Naive B cell (primary cell): Measurements from ENCODE around the gene SLC1A6. TPM values are rescaled to one million over a fixed set of nuclear protein-coding genes. Genes with fewer than 3 reads are reported as not detected.
"Not testable (repeated sequence)": the region's sequence is repeated elsewhere in the genome, so short reads cannot be mapped to it uniquely, and the experiment has no call there.

Source experiments
- ATAC-seq, 2 donors: fragments of 150-1000 bp; cut with Tn5 transposase; 2 replicates each; pipeline ENCODE4 v1.10.0; 2021; ENCODE audit warnings: low read depth in 2 of 2, mild to moderate bottlenecking in 2 of 2, moderate library complexity in 2 of 2
- DNase-seq: peaks from one replicate; pipeline ENCODE4 v3.0.0; 2022
- H3K27ac Mint-ChIP-seq, 6 donors: one replicate each; pipeline ENCODE4 v1.8.0; 2020 to 2022; ENCODE audit warnings: mild to moderate bottlenecking in 6 of 6, mixed read lengths in 6 of 6, moderate library complexity in 5 of 6, inconsistent platforms in 2 of 6
- H3K27me3 Mint-ChIP-seq, 3 donors: one replicate each; pipeline ENCODE4 v1.8.0; 2021 to 2022; ENCODE audit warnings: mixed read lengths in 3 of 3, mild to moderate bottlenecking in 1 of 3
- H3K36me3 Mint-ChIP-seq, 2 donors: one replicate each; pipeline ENCODE4 v1.8.0; 2020 to 2022; ENCODE audit warnings: mixed read lengths in 2 of 2, inconsistent platforms in 1 of 2, mild to moderate bottlenecking in 1 of 2
- H3K4me1 Mint-ChIP-seq, 3 donors: one replicate each; pipeline ENCODE4 v1.8.0; 2020 to 2022; ENCODE audit warnings: mixed read lengths in 3 of 3, inconsistent platforms in 1 of 3, mild to moderate bottlenecking in 1 of 3, moderate library complexity in 1 of 3
- H3K4me3 Mint-ChIP-seq, 8 donors: one replicate each; pipeline ENCODE4 v1.8.0; 2020 to 2022; ENCODE audit warnings: mild to moderate bottlenecking in 8 of 8, mixed read lengths in 8 of 8, moderate library complexity in 8 of 8, inconsistent platforms in 2 of 8
- H3K9me3 Mint-ChIP-seq, 7 donors: one replicate each; pipeline ENCODE4 v1.8.0; 2020 to 2022; ENCODE audit warnings: mixed read lengths in 7 of 7, mild to moderate bottlenecking in 5 of 7, inconsistent platforms in 2 of 7, moderate library complexity in 1 of 7
- polyA plus RNA-seq, 6 donors: library from polyadenylated mRNA; unstranded; fragments of 300-500 nt; fragmentation: Illumina TruSeq; gene quantifications; one replicate each; pipeline ENCODE4 v1.2.3, GENCODE V29; 2021; ENCODE audit warnings: low read depth in 6 of 6

Gene SLC1A6
- under 1 TPM in 2 of 6 donors, not detected in 4; 0.18 to 0.84 TPM for polyA plus RNA-seq

DNA sequence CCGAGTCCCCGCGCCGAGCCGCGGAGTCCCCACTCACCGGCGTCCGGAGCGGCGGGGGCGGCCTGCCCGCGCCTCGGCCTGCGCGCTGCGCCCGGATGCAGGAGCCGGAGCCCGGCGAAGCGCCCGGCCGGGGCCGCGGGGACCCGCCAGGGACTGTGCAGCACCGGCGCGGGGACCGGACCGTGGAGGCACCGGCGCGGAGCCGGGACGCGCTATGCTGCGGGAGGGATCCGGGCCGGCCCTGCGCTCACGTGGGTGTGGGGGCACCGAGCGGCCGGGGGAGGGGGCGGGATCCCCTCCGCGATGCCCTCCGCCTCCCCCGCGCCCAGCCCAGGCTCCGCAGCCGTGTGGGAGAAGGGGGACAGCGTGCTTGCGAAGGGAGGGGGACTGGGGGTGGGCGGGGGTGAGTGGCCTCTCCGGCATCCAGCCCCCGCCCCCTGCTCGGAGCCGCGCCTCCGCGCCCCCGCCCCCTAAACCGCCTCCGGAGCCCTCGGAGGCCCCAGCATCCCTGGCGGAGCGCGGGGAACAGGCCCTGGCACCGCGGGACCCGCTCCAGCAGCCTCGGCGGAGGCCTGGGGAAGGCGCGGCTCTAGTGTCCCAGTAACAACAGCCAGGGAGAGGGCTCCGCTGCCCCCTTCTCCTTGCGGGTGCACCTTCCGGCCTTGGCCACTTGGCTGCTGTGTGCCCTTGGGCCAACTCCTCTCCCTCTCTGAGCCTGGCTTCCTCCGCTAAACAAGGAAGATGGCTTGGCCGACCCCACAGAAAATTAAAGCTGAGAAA, at the start of gene SLC1A6:
TSS of gene SLC1A6 (minus strand) at position 389 of the 780 bp plus-strand sequence. CDS start 6,954 bp downstream, outside the sequence.
- H3K4me1 Mint-ChIP-seq, result peaks cover 8 to 16% (median 8%) of the 10 kb centered on the region in 3 donors
- peak; percentile 37 to 46 for ATAC-seq
- peak within 1 kb of the TSS in 2 of 6 donors; percentile 49 to 60 for H3K27ac Mint-ChIP-seq
- peaks cover 38 to 54% (median 49%) of the 10 kb centered on the region in 3 donors for H3K27me3 Mint-ChIP-seq
- DNase-seq, result no peak
- H3K9me3 Mint-ChIP-seq, result no peaks in the 10 kb centered on the region
- H3K4me3 Mint-ChIP-seq, result peak within 1 kb of the TSS; percentile 67 to 87 (median 81)
- peaks cover 0 to 8% of the 10 kb centered on the region in 2 donors for H3K36me3 Mint-ChIP-seq

DNA sequence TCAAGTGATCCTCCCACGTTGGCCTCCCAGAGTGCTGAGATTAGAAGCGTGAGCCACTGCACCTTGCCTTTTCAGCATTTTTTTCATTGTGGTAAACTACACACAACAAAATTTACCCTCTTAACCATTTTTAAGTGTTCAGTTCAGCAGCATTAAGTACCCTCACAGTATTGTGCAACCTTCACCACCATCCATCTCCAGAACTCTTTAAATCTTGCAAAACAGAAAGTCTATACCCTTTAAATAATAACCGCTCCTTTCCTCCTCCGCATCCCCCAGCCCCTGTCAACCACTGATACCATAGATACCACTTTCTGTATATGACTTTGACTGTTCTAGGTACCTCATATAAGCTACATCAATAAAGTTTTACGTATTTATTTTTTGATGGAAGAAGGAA, 48.8 kb upstream of the SLC1A6 start:
- H3K4me3 Mint-ChIP-seq, result no peak overlapping the region
- H3K4me1 Mint-ChIP-seq, result peaks cover 0 to 10% (median 9%) of the 10 kb centered on the region in 3 donors
- ATAC-seq (no peak), DNase-seq (no peak)
- no peaks in the 10 kb centered on the region for H3K36me3 Mint-ChIP-seq
- no peak overlapping the region for H3K27ac Mint-ChIP-seq
- peaks cover 0 to 6% (median 0%) of the 10 kb centered on the region in 7 donors for H3K9me3 Mint-ChIP-seq
- H3K27me3 Mint-ChIP-seq, result peaks cover 8 to 12% (median 12%) of the 10 kb centered on the region in 3 donors

DNA sequence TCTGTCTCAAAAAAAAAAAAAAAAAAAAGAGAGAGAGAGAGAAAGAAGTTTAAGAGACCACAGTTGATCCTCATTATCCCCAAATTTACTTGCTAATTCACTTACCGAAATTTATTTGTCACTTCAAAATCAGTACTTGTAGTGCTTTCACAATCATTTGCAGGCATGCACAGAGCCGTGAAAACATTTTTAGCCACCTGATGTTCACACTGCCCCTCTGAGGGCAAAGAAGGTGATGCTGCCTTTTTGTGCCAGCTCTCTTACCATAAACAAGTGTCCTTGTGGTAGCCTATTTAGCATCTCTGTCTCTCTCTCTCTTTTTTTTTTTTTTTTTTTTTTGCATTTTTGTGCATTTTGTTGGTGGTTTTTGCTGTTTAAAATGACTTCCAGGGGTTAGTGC, 45.6 kb upstream of the SLC1A6 start:
- H3K27ac Mint-ChIP-seq, result no peak overlapping the region
- DNase-seq (peak; percentile 3), ATAC-seq (peak in 1 of 2 donors; percentile 66)
- H3K27me3 Mint-ChIP-seq, result peaks cover 7 to 23% (median 21%) of the 10 kb centered on the region in 3 donors
- no peaks in the 10 kb centered on the region for H3K36me3 Mint-ChIP-seq
- H3K4me1 Mint-ChIP-seq, result peaks cover 0 to 10% (median 9%) of the 10 kb centered on the region in 3 donors
- H3K4me3 Mint-ChIP-seq, result no peak overlapping the region
- no peaks in the 10 kb centered on the region for H3K9me3 Mint-ChIP-seq

DNA sequence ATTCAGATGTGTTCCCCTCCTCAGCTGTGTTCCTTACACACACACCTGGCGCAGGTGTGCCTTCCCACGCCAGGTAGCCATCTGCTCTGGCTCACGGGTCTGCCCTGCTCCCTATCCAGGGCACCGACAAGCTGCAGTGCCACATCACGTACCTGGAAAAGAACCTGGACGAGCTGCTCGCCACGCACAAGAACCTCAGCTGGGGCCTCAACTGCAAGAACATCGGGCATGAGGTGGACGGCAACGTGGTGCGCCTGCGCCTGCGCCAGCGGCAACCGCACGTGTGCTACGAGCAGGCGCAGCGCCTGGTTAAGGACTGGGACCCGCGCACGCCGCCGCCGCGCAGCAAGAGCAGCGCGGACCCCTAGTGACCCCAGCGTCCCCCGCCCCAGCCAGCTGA, 43.1 kb upstream of the SLC1A6 start:
- H3K27ac Mint-ChIP-seq, result no peak overlapping the region
- no peaks in the 10 kb centered on the region for H3K36me3 Mint-ChIP-seq
- peaks cover 12 to 31% (median 30%) of the 10 kb centered on the region in 3 donors for H3K27me3 Mint-ChIP-seq
- ATAC-seq (no peak), DNase-seq (no peak)
- H3K4me3 Mint-ChIP-seq, result no peak overlapping the region
- peaks cover 0 to 10% (median 9%) of the 10 kb centered on the region in 3 donors for H3K4me1 Mint-ChIP-seq
- no peaks in the 10 kb centered on the region for H3K9me3 Mint-ChIP-seq

DNA sequence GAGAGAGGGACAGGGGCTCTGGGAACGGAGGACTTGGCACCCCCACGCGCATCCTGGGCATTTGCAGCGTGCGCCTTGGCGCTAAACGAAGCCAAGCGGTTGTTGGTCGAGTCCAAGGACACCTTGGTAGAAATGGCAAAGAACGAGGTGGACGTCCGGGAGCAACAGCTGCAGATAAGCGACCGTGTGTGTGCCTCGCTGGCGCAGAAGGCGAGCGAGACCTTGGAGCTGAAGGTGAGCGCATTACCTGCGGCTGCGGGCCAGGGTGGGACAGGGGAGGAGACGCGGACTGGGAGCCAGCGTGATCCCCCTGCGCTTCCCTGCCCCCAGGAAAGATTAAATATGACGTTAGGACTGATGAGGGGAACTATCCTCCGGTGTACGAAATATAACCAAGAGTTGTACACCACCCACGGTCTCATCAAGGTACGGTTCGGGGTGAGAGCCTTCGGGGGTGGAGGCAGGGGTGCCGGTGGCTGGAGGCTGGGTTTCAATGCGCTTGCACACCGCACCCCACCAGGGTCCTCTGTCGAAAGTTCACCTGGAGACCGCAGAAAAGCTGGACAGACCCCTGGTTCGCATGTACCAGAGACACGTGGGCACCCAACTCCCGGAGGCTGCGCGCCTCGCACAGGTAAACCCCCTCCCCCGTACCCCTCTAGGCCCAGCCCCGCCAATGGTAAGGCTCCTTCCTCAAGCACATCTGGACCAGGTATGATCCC, 41.8 kb upstream of the SLC1A6 start:
- H3K4me3 Mint-ChIP-seq, result no peak overlapping the region
- DNase-seq, result no peak

DNA sequence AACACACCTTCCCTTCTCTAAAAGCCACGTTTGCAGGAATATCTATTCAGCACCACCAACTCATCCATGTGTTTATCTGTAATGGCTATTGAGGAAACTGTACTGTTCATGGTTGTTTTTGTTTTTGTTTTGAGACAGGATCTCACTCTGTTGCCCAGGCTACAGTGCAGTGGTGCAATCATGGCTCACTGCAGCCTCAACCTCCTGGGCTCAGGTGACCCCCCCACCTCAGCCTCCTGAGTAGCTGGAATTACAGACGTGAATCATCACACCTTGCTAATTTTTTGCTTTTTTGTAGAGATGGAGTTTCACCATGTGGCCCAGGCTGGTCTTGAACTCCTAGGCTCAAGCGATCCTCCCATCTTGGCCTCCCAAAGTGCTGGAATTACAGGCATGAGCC, 39.2 kb upstream of the SLC1A6 start:
- H3K36me3 Mint-ChIP-seq, H3K27ac Mint-ChIP-seq, DNase-seq, H3K4me1 Mint-ChIP-seq, ATAC-seq, H3K4me3 Mint-ChIP-seq, H3K9me3 Mint-ChIP-seq: not testable (repeated sequence)
- peaks cover 28 to 57% (median 53%) of the 10 kb centered on the region in 3 donors for H3K27me3 Mint-ChIP-seq

More for the DNA sequence above, 41.8 kb upstream of the SLC1A6 start:
- H3K27me3 Mint-ChIP-seq, result peaks cover 14 to 37% (median 37%) of the 10 kb centered on the region in 3 donors
- H3K36me3 Mint-ChIP-seq, result no peaks in the 10 kb centered on the region
- no peaks in the 10 kb centered on the region for H3K9me3 Mint-ChIP-seq
- peak overlapping the region in 1 of 6 donors; percentile 77 for H3K27ac Mint-ChIP-seq
- ATAC-seq, result no peak
- H3K4me1 Mint-ChIP-seq, result peaks cover 0 to 10% (median 9%) of the 10 kb centered on the region in 3 donors

DNA sequence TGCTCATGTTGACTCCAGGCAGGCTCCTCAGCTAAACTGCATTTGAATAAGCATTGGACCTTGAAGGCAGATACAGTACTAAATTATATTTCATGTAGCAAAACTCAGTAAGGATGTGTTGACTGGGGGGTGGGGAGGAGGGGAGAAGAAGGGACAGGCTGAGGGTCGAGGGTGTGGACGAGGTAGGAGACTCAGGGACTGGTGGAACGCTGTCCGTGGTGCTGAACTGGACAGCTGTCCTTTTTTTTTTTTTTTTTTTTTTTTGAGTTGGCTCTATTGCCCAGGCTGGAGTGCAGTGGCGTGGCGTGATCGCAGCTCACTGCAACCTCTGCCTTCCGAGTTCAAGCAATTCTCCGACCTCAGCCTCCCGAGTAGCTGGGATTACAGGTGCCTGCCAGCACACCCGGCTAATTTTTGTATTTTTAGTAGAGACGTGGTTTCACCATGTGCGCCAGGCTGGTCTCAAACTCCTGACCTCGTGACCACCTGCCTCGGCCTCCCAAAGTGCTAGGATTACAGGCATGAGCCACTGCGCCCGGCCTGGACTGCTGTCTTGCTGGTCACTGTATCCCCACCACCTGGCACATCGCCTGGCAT, 36.4 kb upstream of the SLC1A6 start:
- Mint-ChIP-seq H3K9me3 (peaks cover 0 to 9% (median 0%) of the 10 kb centered on the region in 7 donors), H3K4me1 (no peaks in the 10 kb centered on the region), H3K4me3 (no peak overlapping the region), H3K27ac (no peak overlapping the region), H3K27me3 (peaks cover 44 to 71% (median 68%) of the 10 kb centered on the region in 3 donors), H3K36me3 (no peaks in the 10 kb centered on the region)
- ATAC-seq, result no peak
- no peak for DNase-seq

DNA sequence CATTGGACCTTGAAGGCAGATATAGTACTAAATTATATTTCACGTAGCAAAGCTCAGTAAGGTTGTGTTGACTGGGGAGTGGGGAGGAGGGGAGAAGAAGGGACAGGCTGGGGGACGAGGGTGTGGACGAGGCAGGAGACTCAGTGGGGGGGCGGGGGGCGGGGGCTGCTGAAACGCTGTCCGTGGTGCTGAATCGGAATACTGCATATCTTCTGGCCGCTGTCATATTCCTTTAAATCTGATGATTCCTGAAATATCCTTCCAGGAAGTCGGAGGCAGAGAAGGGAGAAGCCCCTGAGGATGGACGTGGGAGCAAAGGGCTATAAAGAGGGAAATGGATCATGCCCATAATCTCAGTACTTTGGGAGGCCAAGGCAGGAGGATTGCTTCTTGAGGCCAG, 34.9 kb upstream of the SLC1A6 start:
- no peak overlapping the region for H3K27ac Mint-ChIP-seq
- H3K4me3 Mint-ChIP-seq, result no peak overlapping the region
- ATAC-seq (no peak), DNase-seq (no peak)
- peaks cover 44 to 77% (median 72%) of the 10 kb centered on the region in 3 donors for H3K27me3 Mint-ChIP-seq
- peaks cover 0 to 10% (median 0%) of the 10 kb centered on the region in 3 donors for H3K4me1 Mint-ChIP-seq
- no peaks in the 10 kb centered on the region for H3K36me3 Mint-ChIP-seq
- H3K9me3 Mint-ChIP-seq, result peaks cover 0 to 9% (median 0%) of the 10 kb centered on the region in 7 donors

DNA sequence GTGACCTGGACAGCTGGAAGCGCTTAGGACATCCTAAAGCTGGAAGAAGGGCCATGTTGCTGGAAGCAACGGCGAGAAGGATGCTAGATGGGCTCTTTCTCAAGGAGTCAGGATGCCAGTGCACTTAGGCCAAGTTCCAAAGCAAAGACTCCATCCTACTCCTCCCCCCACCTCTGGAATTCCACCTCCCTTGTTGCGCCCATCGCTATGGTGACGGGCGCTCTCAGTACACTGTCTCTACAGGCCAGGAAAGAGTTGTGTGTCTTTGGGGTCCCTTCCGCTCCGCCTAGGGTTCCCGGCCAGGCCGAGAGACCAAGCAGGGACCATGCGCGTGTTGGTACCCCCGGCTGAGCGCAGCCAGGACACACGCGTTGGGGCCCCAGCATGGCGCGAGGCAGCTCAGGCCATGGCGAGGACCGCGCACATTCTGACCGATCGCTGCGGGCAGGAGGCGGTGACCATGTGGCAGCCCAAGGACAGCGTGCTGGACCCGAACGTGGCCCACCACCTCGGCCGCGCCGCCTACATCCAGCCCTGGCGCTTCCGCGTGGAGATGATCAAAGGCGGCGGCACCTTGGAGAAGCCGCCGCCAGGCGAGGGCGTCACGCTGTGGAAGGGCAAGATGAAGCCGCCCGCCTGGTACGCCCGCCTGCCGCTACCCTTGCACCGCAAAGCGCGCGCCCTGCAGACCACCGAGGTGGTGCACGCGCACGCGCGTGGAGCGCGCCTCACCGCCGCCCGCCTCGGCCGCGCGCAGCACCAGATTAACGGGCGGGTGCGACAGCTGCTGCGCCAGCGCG, 31.0 kb upstream of the SLC1A6 start:
- no peak for DNase-seq
- ATAC-seq, result no peak
- H3K27ac Mint-ChIP-seq, result no peak overlapping the region
- H3K4me1 Mint-ChIP-seq, result peaks cover 0 to 10% (median 4%) of the 10 kb centered on the region in 3 donors
- H3K4me3 Mint-ChIP-seq, result peak overlapping the region in 2 of 8 donors; percentile 12 to 15
- peaks cover 0 to 9% (median 2%) of the 10 kb centered on the region in 7 donors for H3K9me3 Mint-ChIP-seq
- no peaks in the 10 kb centered on the region for H3K36me3 Mint-ChIP-seq
- peaks cover 40 to 78% (median 68%) of the 10 kb centered on the region in 3 donors for H3K27me3 Mint-ChIP-seq

DNA sequence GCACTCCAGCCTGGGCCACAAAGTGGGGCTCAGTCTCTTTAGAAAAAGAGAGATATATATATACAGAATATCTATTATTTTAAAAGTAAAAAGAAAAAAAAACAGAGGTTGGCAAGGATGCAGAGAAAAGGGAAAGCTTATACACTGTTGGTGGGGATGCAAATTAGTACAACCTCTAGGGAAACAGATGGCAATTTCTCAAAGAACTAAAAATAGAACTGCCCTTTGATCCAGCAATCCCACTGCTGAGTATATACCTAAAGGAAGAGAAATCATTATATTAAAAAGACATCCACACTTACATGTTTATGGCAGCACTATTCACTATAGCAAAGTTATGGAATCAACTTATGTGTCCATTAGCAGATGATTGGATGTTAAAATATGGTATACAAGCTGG, 28.6 kb upstream of the SLC1A6 start:
- peaks cover 0 to 5% (median 0%) of the 10 kb centered on the region in 7 donors for H3K9me3 Mint-ChIP-seq

DNA sequence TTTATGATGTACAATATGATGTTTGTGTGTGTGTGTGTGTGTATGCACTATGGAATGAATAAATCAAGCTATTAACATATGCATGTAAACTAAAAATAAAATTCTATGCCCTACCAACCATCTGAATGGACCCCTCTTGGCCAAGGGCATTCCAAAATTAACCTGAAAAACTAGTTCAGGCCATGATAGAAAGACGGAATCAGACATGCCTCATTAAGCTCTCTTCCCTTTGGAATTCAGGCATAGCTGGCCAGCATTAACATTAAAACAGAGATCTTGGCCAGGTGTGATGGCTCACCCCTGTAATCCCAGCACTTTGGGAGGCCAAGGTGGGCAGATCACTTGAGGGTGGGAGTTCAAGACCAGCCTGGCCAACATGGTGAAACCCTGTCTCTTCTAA, 18.3 kb upstream of the SLC1A6 start:
- Mint-ChIP-seq H3K4me3 (no peak overlapping the region), H3K4me1 (no peaks in the 10 kb centered on the region), H3K27me3 (peaks cover 35 to 66% (median 47%) of the 10 kb centered on the region in 3 donors), H3K36me3 (no peaks in the 10 kb centered on the region), H3K9me3 (peaks cover 0 to 4% (median 0%) of the 10 kb centered on the region in 7 donors), H3K27ac (no peak overlapping the region)
- ATAC-seq (no peak), DNase-seq (no peak)

More for the DNA sequence above, 28.6 kb upstream of the SLC1A6 start:
- H3K4me1 Mint-ChIP-seq, result peaks cover 0 to 10% (median 4%) of the 10 kb centered on the region in 3 donors
- DNase-seq (no peak), ATAC-seq (no peak)
- H3K4me3 Mint-ChIP-seq, result no peak overlapping the region
- H3K36me3 Mint-ChIP-seq, result no peaks in the 10 kb centered on the region
- H3K27me3 Mint-ChIP-seq, result peaks cover 22 to 66% (median 55%) of the 10 kb centered on the region in 3 donors
- H3K27ac Mint-ChIP-seq, result no peak overlapping the region

DNA sequence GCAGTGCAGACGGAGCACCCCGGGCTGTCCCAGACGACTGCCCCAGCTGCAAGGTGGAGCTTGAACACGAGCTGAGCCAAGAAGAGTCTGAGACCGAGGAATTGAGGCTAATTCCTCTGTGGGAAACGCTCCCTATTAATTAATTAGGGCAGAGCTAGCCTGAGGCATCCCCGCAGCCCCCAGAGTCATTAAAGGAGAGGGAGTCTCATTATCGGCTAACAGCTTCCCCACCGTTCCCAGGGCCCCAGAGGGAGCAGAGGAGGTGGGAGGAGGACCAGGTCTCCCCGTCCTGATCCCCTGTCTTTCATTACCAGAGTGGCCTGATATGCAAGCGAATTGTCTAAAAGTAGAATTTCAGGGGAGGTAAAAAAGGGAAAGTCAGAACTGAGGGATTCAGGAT, 13.1 kb upstream of the SLC1A6 start:
- Mint-ChIP-seq H3K27me3 (peaks cover 16 to 54% (median 33%) of the 10 kb centered on the region in 3 donors), H3K36me3 (no peaks in the 10 kb centered on the region), H3K27ac (no peak overlapping the region), H3K9me3 (peaks cover 0 to 4% (median 0%) of the 10 kb centered on the region in 7 donors), H3K4me3 (no peak overlapping the region), H3K4me1 (no peaks in the 10 kb centered on the region)
- DNase-seq (no peak), ATAC-seq (no peak)
